SK-N-SH (cell line): ENCODE results near the gene CATSPERB. TPM values are rescaled to one million over a fixed set of nuclear protein-coding genes. Genes with fewer than 3 reads are reported as not detected.

Source experiments
- CTCF ChIA-PET: fragments of 300-600, 350-600 bp; formaldehyde crosslinking; extraction: SDS; loops from one replicate; lab custom pipeline; 2021; lab: Yijun Ruan, JAX
- POLR2A ChIA-PET: fragments of 350-600 bp; sonication (Branson Sonifier 250); formaldehyde crosslinking; extraction: SDS; loops from one replicate; lab custom pipeline; 2020; ENCODE audit warnings: antibody characterized with exemption, inconsistent platforms; lab: Yijun Ruan, JAX
- DNase-seq: peaks from one replicate; pipeline ENCODE4 v3.0.0; 2012
- H2AFZ ChIP-seq: fragments of 200-600 bp; sonication (generic); 2 replicates; pipeline ENCODE4 v1.8.1; 2016; ENCODE audit warnings: antibody characterized with exemption, mild to moderate bottlenecking, low read depth
- H3F3A ChIP-seq: fragments of 200-600 bp; sonication (generic); replicated peaks from 2 replicates; pipeline ENCODE3; 2016; ENCODE audit warnings: antibody characterized with exemption, mild to moderate bottlenecking; ENCODE audit not compliant: insufficient read depth
- H3K27ac ChIP-seq, 2 experiments: fragments of 200-500 bp in 1 of 2; fragments of 200-600 bp in 1 of 2; sonication (Bioruptor generic) in 1 of 2; sonication (generic), shearing (Covaris generic) in 1 of 2; 2 replicates each; pipeline versions ENCODE4 v1.5.1 to v1.6.1; 2014 to 2016; ENCODE audit warnings: low read depth in 2 of 2, inconsistent platforms in 1 of 2, low read length in 1 of 2, mild to moderate bottlenecking in 1 of 2, mixed read lengths in 1 of 2
- H3K27me3 ChIP-seq: fragments of 200-600 bp; sonication (generic), shearing (Covaris generic); 2 replicates; pipeline ENCODE4 v1.6.1; 2016; ENCODE audit warnings: mixed run types; ENCODE audit not compliant: insufficient read depth
- H3K36me3 ChIP-seq, 2 experiments: fragments of 200-500 bp in 1 of 2; fragments of 200-600 bp in 1 of 2; sonication (Bioruptor generic) in 1 of 2; sonication (generic) in 1 of 2; replicated peaks in 1 of 2; 2 replicates each; pipeline versions ENCODE3 to v1.5.1; 2014 to 2016; ENCODE audit warnings: low read length in 1 of 2, mild to moderate bottlenecking in 1 of 2; ENCODE audit not compliant: insufficient read depth in 2 of 2, control insufficient read depth in 1 of 2
- H3K4me1 ChIP-seq, 2 experiments: fragments of 200-500 bp in 1 of 2; fragments of 200-600 bp in 1 of 2; sonication (Bioruptor generic) in 1 of 2; sonication (generic), shearing (Covaris generic) in 1 of 2; 2 replicates each; pipeline versions ENCODE4 v1.5.1 to v1.6.1; 2014 to 2016; ENCODE audit warnings: low read depth in 1 of 2, low read length in 1 of 2, mixed run types in 1 of 2; ENCODE audit not compliant: insufficient read depth in 2 of 2, control insufficient read depth in 1 of 2
- H3K4me2 ChIP-seq: fragments of 200-600 bp; sonication (generic), shearing (Covaris generic); 2 replicates; pipeline ENCODE4 v1.6.1; 2017; ENCODE audit warnings: mixed run types
- H3K4me3 ChIP-seq, 2 experiments: fragments of 200-500 bp in 1 of 2; fragments of 200-600 bp in 1 of 2; sonication (Bioruptor generic) in 1 of 2; sonication (generic), shearing (Covaris generic) in 1 of 2; 2 replicates each; pipeline versions ENCODE4 v1.5.1 to v1.8.1; 2014 to 2016; ENCODE audit warnings: low read depth in 2 of 2, inconsistent platforms in 1 of 2, low read length in 1 of 2, mild to moderate bottlenecking in 1 of 2, mixed read lengths in 1 of 2, moderate library complexity in 1 of 2
- H3K79me2 ChIP-seq: fragments of 200-600 bp; sonication (generic); 2 replicates; pipeline ENCODE4 v1.8.1; 2017; ENCODE audit warnings: mild to moderate bottlenecking; ENCODE audit not compliant: insufficient read depth
- H3K9ac ChIP-seq: fragments of 200-600 bp; sonication (generic); 2 replicates; pipeline ENCODE4 v1.6.1; 2017; ENCODE audit warnings: mixed run types
- H3K9me2 ChIP-seq: fragments of 200-600 bp; sonication (generic); 2 replicates; pipeline ENCODE4 v1.6.1; 2017; ENCODE audit warnings: mixed run types
- H3K9me3 ChIP-seq: fragments of 200-600 bp; sonication (generic); 2 replicates; pipeline ENCODE4 v1.6.1; 2017; ENCODE audit warnings: mixed run types, mild to moderate bottlenecking, moderate library complexity
- H4K20me1 ChIP-seq: fragments of 200-600 bp; sonication (generic); 2 replicates; pipeline ENCODE4 v1.6.1; 2017; ENCODE audit warnings: mild to moderate bottlenecking, mixed run types; ENCODE audit not compliant: insufficient read depth
- CTCF ChIP-seq: fragments of 200-600 bp; sonication (generic); IDR thresholded peaks from 2 replicates; pipeline ENCODE4 v1.6.1; 2017; ENCODE audit warnings: antibody characterized with exemption, mild to moderate bottlenecking, moderate library complexity
- ELF1 ChIP-seq: IDR thresholded peaks from 2 replicates; pipeline ENCODE4 v1.4.0; 2012
- EP300 ChIP-seq, 2 experiments: IDR thresholded peaks; 2 replicates each; pipeline versions ENCODE4 v1.4.0 to v1.6.1; 2012; ENCODE audit warnings: borderline replicate concordance in 1 of 2, low read depth in 1 of 2, low read length in 1 of 2
- FOSL2 ChIP-seq: IDR thresholded peaks from 2 replicates; pipeline ENCODE4 v1.4.0; 2012; ENCODE audit warnings: low read depth, mild to moderate bottlenecking, moderate library complexity, borderline replicate concordance
- JUND ChIP-seq: IDR thresholded peaks from 2 replicates; pipeline ENCODE4 v1.4.0; 2012
- NFIC ChIP-seq: IDR thresholded peaks from 2 replicates; pipeline ENCODE4 v1.4.0; 2012; ENCODE audit warnings: borderline replicate concordance
- RCOR1 ChIP-seq: fragments of 150-350 bp; IDR thresholded peaks from 2 replicates; pipeline ENCODE4 v1.6.1; 2017; ENCODE audit warnings: antibody characterized with exemption, low read length
- TCF12 ChIP-seq: IDR thresholded peaks from 2 replicates; pipeline ENCODE4 v1.4.0; 2012
- TEAD4 ChIP-seq: IDR thresholded peaks from 2 replicates; pipeline ENCODE4 v1.4.0; 2012; ENCODE audit warnings: mild to moderate bottlenecking, borderline replicate concordance; ENCODE audit not compliant: insufficient read depth
- WGBS: methylation state at CpG from one replicate; pipeline ENCODE4 v1.1.6; 2017; ENCODE audit warnings: low lambda C conversion rate; 5-methylcytosine and 5-hydroxymethylcytosine counted together
- polyA plus RNA-seq, 3 experiments: library from polyadenylated mRNA; depleted of rRNA; stranded (reverse); fragments of >200 nt; gene quantifications; 2 replicates each; pipeline ENCODE4 v1.2.3, GENCODE V29; 2012
- TF ChIP-seq, protein P1 (sequence below): IDR thresholded peaks from 2 replicates; pipeline ENCODE4 v1.4.0; 2012; ENCODE audit warnings: low read depth, borderline replicate concordance

The CATSPERB gene
- polyA plus RNA-seq, 1 of the 3 experiments (the other 2 are of a cell fraction): 0.08 TPM

DNA sequence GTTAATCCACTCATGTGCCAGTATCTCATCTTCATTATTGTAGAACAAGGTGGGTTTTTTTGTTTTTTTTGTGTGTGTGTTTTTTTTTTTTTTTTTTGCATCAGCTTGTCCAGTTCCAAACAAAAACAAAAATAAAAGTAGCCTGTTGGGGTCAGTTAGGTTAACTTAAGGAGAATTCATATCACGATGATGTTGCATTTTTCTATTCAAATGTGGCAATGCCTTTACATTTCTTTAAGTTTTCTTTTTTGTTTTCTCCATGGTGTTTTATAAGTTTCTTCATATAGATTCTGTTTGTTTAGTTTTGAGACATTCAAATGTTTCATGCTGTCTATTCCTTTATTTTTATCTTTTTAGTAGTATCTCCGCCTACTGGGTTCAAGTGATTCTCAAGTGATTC is 16.2 kb upstream of the CATSPERB start:
- TF ChIP-seq RCOR1: no peak
- TF ChIP-seq ELF1: no peak
- TF ChIP-seq CTCF: no peak
- no peak for TF ChIP-seq NFIC
- TF ChIP-seq TCF12: no peak
- no peak for DNase-seq
- WGBS: 8% methylated on average over 2 of the region's 2 CpGs

DNA sequence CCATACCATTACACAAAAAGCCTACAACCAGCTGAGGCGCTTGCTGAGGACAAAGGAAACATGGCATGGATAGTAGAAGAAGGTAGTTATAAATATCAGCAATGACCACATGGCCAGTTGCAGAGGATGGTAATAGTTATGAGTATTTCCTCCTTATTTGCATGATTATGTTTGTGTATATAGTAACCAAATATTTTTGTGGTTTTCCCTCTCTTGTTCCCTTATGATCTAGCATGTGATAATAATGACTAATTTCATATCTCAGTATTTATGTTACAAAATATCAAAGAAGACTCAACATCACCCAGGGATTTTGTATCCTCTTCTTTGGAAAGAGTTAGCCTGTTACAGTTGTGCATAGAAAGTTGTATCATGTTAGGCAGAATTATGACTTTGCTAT is 13.5 kb upstream of the CATSPERB start:
- Histone ChIP-seq H3K79me2 (no peaks in the 10 kb centered on the region), H3K27me3 (no peaks in the 10 kb centered on the region), H4K20me1 (no peaks in the 10 kb centered on the region), H3K9ac (no peak overlapping the region), H3K9me2 (no peaks in the 10 kb centered on the region), H3K9me3 (no peaks in the 10 kb centered on the region), H2AFZ (no peak overlapping the region), H3K36me3 (no peaks in the 10 kb centered on the region), H3K27ac (no peak overlapping the region), H3K4me1 (no peaks in the 10 kb centered on the region), H3F3A (no peaks in the 10 kb centered on the region), H3K4me2 (no peak overlapping the region), H3K4me3 (no peak overlapping the region)
- no peak for DNase-seq
- TF ChIP-seq FOSL2 (no peak), JUND (no peak), EP300 (IDR thresholded peaks at IDR 0.05; ENCODE audit: borderline replicate concordance in 1 of 2, low read depth in 1 of 2, low read length in 1 of 2) (no peak), TEAD4 (no peak)
- POLR2A ChIA-PET: no interaction called here
- CTCF ChIA-PET: no interaction called here
- 14% methylated on average over 1 of the region's 1 CpG for WGBS

More for the DNA sequence above, 16.2 kb upstream of the CATSPERB start:
- CTCF ChIA-PET: no interaction called here
- Histone ChIP-seq H3K27ac (no peak overlapping the region), H3F3A (no peaks in the 10 kb centered on the region), H3K9ac (no peak overlapping the region), H3K36me3 (no peaks in the 10 kb centered on the region), H3K4me2 (no peak overlapping the region), H3K27me3 (no peaks in the 10 kb centered on the region), H3K79me2 (no peaks in the 10 kb centered on the region), H3K9me3 (no peaks in the 10 kb centered on the region), H2AFZ (no peak overlapping the region), H3K4me3 (no peak overlapping the region), H3K4me1 (no peaks in the 10 kb centered on the region), H3K9me2 (no peaks in the 10 kb centered on the region), H4K20me1 (no peaks in the 10 kb centered on the region)
- POLR2A ChIA-PET: no interaction called here

GRCh38 chr14:91744068-91744480 is 12.2 kb upstream of the CATSPERB start:
- H3K4me2 ChIP-seq: no peak overlapping the region
- 0% methylated on average over 2 of the region's 2 CpGs for WGBS
- POLR2A ChIA-PET: no interaction called here
- H3K27ac ChIP-seq: no peak overlapping the region
- no peaks in the 10 kb centered on the region for H3K79me2 ChIP-seq
- H3K27me3 ChIP-seq: no peaks in the 10 kb centered on the region
- H3K9ac ChIP-seq: no peak overlapping the region
- CTCF ChIA-PET: interaction anchor here (0.6 kb wide), 1 partner anchor 82 kb away, joined by 3 read pairs; no protein-coding TSS in a partner anchor
- no peaks in the 10 kb centered on the region for H3K36me3 ChIP-seq
- no peak for DNase-seq
- H4K20me1 ChIP-seq: no peaks in the 10 kb centered on the region
- H3K4me3 ChIP-seq: no peak overlapping the region
- H3K4me1 ChIP-seq: no peaks in the 10 kb centered on the region
- no peak overlapping the region for H2AFZ ChIP-seq
- TF ChIP-seq, protein P1, sequence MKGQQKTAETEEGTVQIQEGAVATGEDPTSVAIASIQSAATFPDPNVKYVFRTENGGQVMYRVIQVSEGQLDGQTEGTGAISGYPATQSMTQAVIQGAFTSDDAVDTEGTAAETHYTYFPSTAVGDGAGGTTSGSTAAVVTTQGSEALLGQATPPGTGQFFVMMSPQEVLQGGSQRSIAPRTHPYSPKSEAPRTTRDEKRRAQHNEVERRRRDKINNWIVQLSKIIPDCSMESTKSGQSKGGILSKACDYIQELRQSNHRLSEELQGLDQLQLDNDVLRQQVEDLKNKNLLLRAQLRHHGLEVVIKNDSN: no peak
- H3K9me3 ChIP-seq: no peaks in the 10 kb centered on the region
- H3F3A ChIP-seq: no peaks in the 10 kb centered on the region
- no peaks in the 10 kb centered on the region for H3K9me2 ChIP-seq
